IMR-90 (cell line): ENCODE data around the gene ZNF74. TPM values are rescaled to one million over a fixed set of nuclear protein-coding genes. Genes with fewer than 3 reads are reported as not detected.

Source experiments
- ATAC-seq: fragments of 200-7000 bp; cut with Tn5 transposase; 2 replicates; pipeline ENCODE4 v1.9.1; 2020; ENCODE audit warnings: low read depth, mild to moderate bottlenecking, moderate library complexity
- BruUV-seq: library from RNA; stranded (reverse); fragments of 400-500 nt; replicated peaks from 2 replicates; lab custom pipeline; 2021; lab: Mats Ljungman, UMichigan
- CTCF ChIA-PET: fragments of 300-600 bp; formaldehyde crosslinking; extraction: SDS; loops from one replicate; lab custom pipeline; 2021; ENCODE audit warnings: antibody characterized with exemption; lab: Yijun Ruan, JAX
- POLR2A ChIA-PET: fragments of 300-600 bp; sonication (Branson Sonifier 250); formaldehyde crosslinking; loops from one replicate; lab custom pipeline; 2022; ENCODE audit warnings: antibody characterized with exemption; ENCODE audit not compliant: unreplicated experiment; lab: Charles Lee
- DNase-seq: peaks from one replicate; pipeline ENCODE4 v3.0.0; 2013
- H2AFZ ChIP-seq: replicated peaks from 2 replicates; pipeline ENCODE3; 2013; ENCODE audit warnings: low read length, mild to moderate bottlenecking; ENCODE audit not compliant: poor library complexity
- H2AK5ac ChIP-seq: 2 replicates; pipeline ENCODE4 v1.6.1; 2013; ENCODE audit warnings: low read depth, low read length, inconsistent platforms
- H2AK9ac ChIP-seq: replicated peaks from 2 replicates; pipeline ENCODE3; 2013; ENCODE audit warnings: mild to moderate bottlenecking, low read depth, low read length, moderate library complexity; ENCODE audit not compliant: poor library complexity
- H2BK120ac ChIP-seq: 2 replicates; pipeline ENCODE4 v1.6.1; 2013; ENCODE audit warnings: low read depth, low read length, inconsistent platforms
- H2BK15ac ChIP-seq: 3 replicates; pipeline ENCODE4 v1.6.1; 2013; ENCODE audit warnings: low read depth, low read length, inconsistent platforms
- H2BK20ac ChIP-seq: 2 replicates; pipeline ENCODE4 v1.6.1; 2013; ENCODE audit warnings: low read depth, mild to moderate bottlenecking, inconsistent platforms, low read length, moderate library complexity
- H2BK5ac ChIP-seq: 2 replicates; pipeline ENCODE4 v1.6.1; 2013; ENCODE audit warnings: mild to moderate bottlenecking, low read depth, low read length, inconsistent platforms; ENCODE audit not compliant: poor library complexity, severe bottlenecking
- H3K14ac ChIP-seq: replicated peaks from 2 replicates; pipeline ENCODE4 v1.6.1; 2013; ENCODE audit warnings: low read depth, low read length, inconsistent platforms
- H3K18ac ChIP-seq: 2 replicates; pipeline ENCODE4 v1.6.1; 2013; ENCODE audit warnings: low read depth, low read length, control low read depth
- H3K23ac ChIP-seq: 2 replicates; pipeline ENCODE4 v1.6.1; 2013; ENCODE audit warnings: low read depth, low read length, inconsistent platforms
- H3K27ac ChIP-seq: 2 replicates; pipeline ENCODE4 v1.5.1; 2013; ENCODE audit warnings: mild to moderate bottlenecking, control low read depth, low read length; ENCODE audit not compliant: insufficient read depth
- H3K27me3 ChIP-seq: 2 replicates; pipeline ENCODE4 v1.6.1; 2013; ENCODE audit warnings: low read length; ENCODE audit not compliant: control insufficient read depth, insufficient read depth
- H3K36me3 ChIP-seq: 2 replicates; pipeline ENCODE4 v1.6.1; 2013; ENCODE audit warnings: low read length, mixed read lengths; ENCODE audit not compliant: control insufficient read depth, insufficient read depth
- H3K4ac ChIP-seq: 2 replicates; pipeline ENCODE4 v1.6.1; 2013; ENCODE audit warnings: low read depth, low read length, inconsistent platforms
- H3K4me1 ChIP-seq: 2 replicates; pipeline ENCODE4 v1.6.1; 2013; ENCODE audit warnings: low read length, mixed read lengths; ENCODE audit not compliant: control insufficient read depth, insufficient read depth
- H3K4me2 ChIP-seq: 2 replicates; pipeline ENCODE4 v1.6.1; 2013; ENCODE audit warnings: low read depth, mild to moderate bottlenecking, control low read depth, low read length, moderate library complexity
- H3K4me3 ChIP-seq: 2 replicates; pipeline ENCODE4 v1.5.1; 2013; ENCODE audit warnings: low read depth, mild to moderate bottlenecking, control low read depth, low read length, moderate library complexity; ENCODE audit not compliant: insufficient read depth
- H3K56ac ChIP-seq: 2 replicates; pipeline ENCODE4 v1.6.1; 2013; ENCODE audit warnings: low read length, inconsistent platforms; ENCODE audit not compliant: insufficient read depth; ENCODE audit errors: extremely low read depth
- H3K79me1 ChIP-seq, 2 experiments: 2 replicates each; pipeline ENCODE4 v1.6.1; 2013; ENCODE audit warnings: low read length in 2 of 2, inconsistent platforms in 1 of 2, low read depth in 1 of 2
- H3K9ac ChIP-seq: 2 replicates; pipeline ENCODE4 v1.6.1; 2013; ENCODE audit warnings: low read depth, low read length, control low read depth
- H3K9me1 ChIP-seq: 2 replicates; pipeline ENCODE4 v1.6.1; 2013; ENCODE audit warnings: low read length, inconsistent platforms; ENCODE audit not compliant: insufficient read depth
- H3K9me3 ChIP-seq: 2 replicates; pipeline ENCODE4 v1.6.1; 2013; ENCODE audit warnings: low read length; ENCODE audit not compliant: control insufficient read depth, insufficient read depth
- H4K20me1 ChIP-seq: 2 replicates; pipeline ENCODE4 v1.6.1; 2013; ENCODE audit warnings: low read length, inconsistent platforms; ENCODE audit not compliant: insufficient read depth
- H4K5ac ChIP-seq: 2 replicates; pipeline ENCODE4 v1.6.1; 2013; ENCODE audit warnings: mild to moderate bottlenecking, low read depth, low read length, control low read depth
- H4K8ac ChIP-seq, 2 experiments: 2 replicates each; pipeline ENCODE4 v1.6.1; 2013; ENCODE audit warnings: low read depth in 2 of 2, low read length in 2 of 2, control low read depth in 1 of 2, inconsistent platforms in 1 of 2
- H4K91ac ChIP-seq: 2 replicates; pipeline ENCODE4 v1.6.1; 2013; ENCODE audit warnings: low read depth, low read length, inconsistent platforms; ENCODE audit not compliant: insufficient read depth
- BHLHE40 ChIP-seq: fragments of 150-350 bp; IDR thresholded peaks from 2 replicates; pipeline ENCODE4 v1.6.1; 2016; ENCODE audit warnings: mild to moderate bottlenecking, low read depth, low read length
- CEBPB ChIP-seq: IDR thresholded peaks from 2 replicates; pipeline ENCODE4 v1.6.1; 2012; ENCODE audit warnings: low read depth, low read length, improper control_type of control experiment
- CHD1 ChIP-seq: IDR thresholded peaks from 2 replicates; pipeline ENCODE4 v1.6.1; 2012; ENCODE audit warnings: low read depth, low read length, improper control_type of control experiment
- CTCF ChIP-seq: conservative IDR thresholded peaks from 2 replicates; pipeline ENCODE4 v1.5.1; 2012; ENCODE audit warnings: mild to moderate bottlenecking, low read depth, low read length, improper control_type of control experiment
- ELK1 ChIP-seq: fragments of 150-350 bp; IDR thresholded peaks from 2 replicates; pipeline ENCODE4 v1.6.1; 2016; ENCODE audit warnings: low read depth, mild to moderate bottlenecking, low read length, moderate library complexity, borderline replicate concordance
- FOS ChIP-seq: fragments of 150-350 bp; IDR thresholded peaks from 2 replicates; pipeline ENCODE4 v1.6.1; 2016; ENCODE audit warnings: low read depth, low read length
- MAFK ChIP-seq: IDR thresholded peaks from 2 replicates; pipeline ENCODE4 v1.6.1; 2012; ENCODE audit warnings: low read depth, low read length, improper control_type of control experiment
- MAZ ChIP-seq: IDR thresholded peaks from 2 replicates; pipeline ENCODE4 v1.6.1; 2012; ENCODE audit warnings: low read depth, mild to moderate bottlenecking, low read length, improper control_type of control experiment, moderate library complexity, borderline replicate concordance
- MXI1 ChIP-seq: IDR thresholded peaks from 2 replicates; pipeline ENCODE4 v1.6.1; 2012; ENCODE audit warnings: low read depth, mild to moderate bottlenecking, low read length, moderate library complexity, borderline replicate concordance
- NFE2L2 ChIP-seq: fragments of 150-350 bp; IDR thresholded peaks from 2 replicates; pipeline ENCODE4 v1.6.1; 2016; ENCODE audit warnings: low read depth, mild to moderate bottlenecking, low read length
- POLR2A ChIP-seq: IDR thresholded peaks from 2 replicates; pipeline ENCODE4 v1.6.1; 2012; ENCODE audit warnings: mild to moderate bottlenecking, low read depth, low read length
- RAD21 ChIP-seq: IDR thresholded peaks from 2 replicates; pipeline ENCODE4 v1.6.1; 2012; ENCODE audit warnings: low read length, improper control_type of control experiment
- RCOR1 ChIP-seq: IDR thresholded peaks from 2 replicates; pipeline ENCODE4 v1.6.1; 2012; ENCODE audit warnings: mild to moderate bottlenecking, low read length, improper control_type of control experiment; ENCODE audit not compliant: insufficient replicate concordance
- RFX5 ChIP-seq: IDR thresholded peaks from 2 replicates; pipeline ENCODE4 v1.8.0; 2012; ENCODE audit warnings: low read depth, mild to moderate bottlenecking, low read length, moderate library complexity
- USF2 ChIP-seq: fragments of 150-350 bp; IDR thresholded peaks from 2 replicates; pipeline ENCODE4 v1.6.1; 2017; ENCODE audit warnings: mild to moderate bottlenecking, antibody characterized with exemption, low read length, low read depth
- WGBS, 2 experiments: methylation state at CpG; one replicate each; pipeline versions ENCODE4 v1.1.5 to v1.1.7; 2013; ENCODE audit warnings: missing lambda C conversion rate in 2 of 2; ENCODE audit not compliant: insufficient read length in 1 of 2; ENCODE audit errors: extremely low coverage in 2 of 2; 5-methylcytosine and 5-hydroxymethylcytosine counted together
- dilution Hi-C: fragments of 300-500 bp; cut with HindIII; formaldehyde crosslinking; loops from one replicate; pipeline ENCODE4 v1.14.3; 2018; ENCODE audit warnings: low sequenced_read_pairs; ENCODE audit not compliant: unreplicated experiment
- in situ Hi-C: fragments of 300-500 bp; cut with MboI; formaldehyde crosslinking; loops from 3 replicates; pipeline ENCODE4 v1.14.3; 2019; ENCODE audit warnings: low sequenced_read_pairs, inconsistent platforms, mixed read lengths
- intact Hi-C: fragments of 100-400 bp; cut with micrococcal nuclease; formaldehyde crosslinking; loops from 2 replicates; pipeline ENCODE4 v1.10.0; 2022
- polyA plus RNA-seq, 3 experiments: library from polyadenylated mRNA; depleted of rRNA; stranded (reverse); fragments of >200 nt; gene quantifications; 2 replicates each; pipeline ENCODE4 v1.2.3, GENCODE V29; 2012; ENCODE audit warnings: low replicate concordance in 1 of 3
- total RNA-seq: library from RNA; depleted of rRNA; stranded (reverse); fragments of >200 nt; gene quantifications from 2 replicates; pipeline ENCODE4 v1.2.3, GENCODE V29; 2012

ZNF74 gene
- total and polyA plus RNA-seq, 2 of the 4 experiments (the other 2 are of a cell fraction) = 7.5 to 8.4 TPM

GRCh38 chr22:20399866-20400605 lies 6.1 kb downstream of the ZNF74 start:
- Histone ChIP-seq H2BK15ac (no peak overlapping the region), H4K20me1 (peaks cover 11% of the 10 kb centered on the region), H3K4me3 (no peak overlapping the region), H3K14ac (no peak overlapping the region), H2BK20ac (no peak overlapping the region), H4K5ac (no peak overlapping the region), H3K18ac (no peak overlapping the region), H3K79me1 (peaks cover 29 to 43% of the 10 kb centered on the region in 2 experiments), H4K91ac (no peak overlapping the region), H2AFZ (no peak overlapping the region), H3K4me2 (no peak overlapping the region), H2BK5ac (no peak overlapping the region), H3K9me1 (peaks cover 26% of the 10 kb centered on the region), H3K23ac (no peak overlapping the region), H3K9ac (no peak overlapping the region), H3K27ac (no peak overlapping the region), H3K36me3 (peaks cover 31% of the 10 kb centered on the region), H4K8ac (no peak overlapping the region), H3K56ac (no peak overlapping the region), H2BK120ac (no peak overlapping the region), H3K27me3 (no peaks in the 10 kb centered on the region), H3K4me1 (peaks cover 8% of the 10 kb centered on the region), H2AK9ac (no peak overlapping the region), H3K9me3 (no peaks in the 10 kb centered on the region), H3K4ac (no peak overlapping the region), H2AK5ac (no peak overlapping the region)
- 60% methylated on average over 1 of the region's 4 CpGs; no CpG with 5 or more reads in 1 of the 2 experiments for WGBS, 2 experiments
- in situ Hi-C loops (loop anchor here (10.0 kb wide), 1 partner anchor 55 kb away; no protein-coding TSS in a partner anchor), intact Hi-C loops (no loop called here), dilution Hi-C loops (no loop called here)
- ChIA-PET CTCF (no interaction called here), POLR2A (interaction anchor here (0.5 kb wide), 1 partner anchor 525 kb away, joined by 3 read pairs; no protein-coding TSS in a partner anchor)
- DNase-seq (no peak), ATAC-seq (no peak)
- BruUV-seq = no TSS peak
- TF ChIP-seq MAZ = no peak
- TF ChIP-seq MXI1 = no peak
- no peak for TF ChIP-seq RAD21
- TF ChIP-seq CHD1 = no peak
- no peak for TF ChIP-seq MAFK
- no peak for TF ChIP-seq CEBPB
- no peak for TF ChIP-seq FOS
- no peak for TF ChIP-seq RCOR1
- TF ChIP-seq ELK1 = no peak
- TF ChIP-seq RFX5 = no peak
- TF ChIP-seq POLR2A = no peak
- no peak for TF ChIP-seq CTCF
- TF ChIP-seq BHLHE40 = no peak
- no peak for TF ChIP-seq NFE2L2
- TF ChIP-seq USF2 = no peak
